GM21360 (cell line): ENCODE measurements around the gene TRPM3.

Source experiments
- ATAC-seq: cut with Tn5 transposase; IDR thresholded peaks from one replicate; pipeline ENCODE4 v1.9.1; 2021; ENCODE audit warnings: mild to moderate bottlenecking, moderate library complexity; ENCODE audit not compliant: unreplicated experiment

Gene TRPM3

GRCh38 chr9:70901746-70902145, 219.7 kb downstream of the TRPM3 start:
- no peak for ATAC-seq

- ATAC-seq: no peak
Measured at GRCh38 chr9:70901013-70901412, 220.4 kb downstream of the TRPM3 start.

- no peak for ATAC-seq
Measured at GRCh38 chr9:70893580-70894122, 227.8 kb downstream of the TRPM3 start.

GRCh38 chr9:70888471-70888870, 232.9 kb downstream of the TRPM3 start:
- no peak for ATAC-seq

GRCh38 chr9:70887826-70888225, 233.6 kb downstream of the TRPM3 start:
- no peak for ATAC-seq

- no peak for ATAC-seq
Measured at GRCh38 chr9:70883963-70884793, 237.2 kb downstream of the TRPM3 start.

- ATAC-seq: no peak
Measured at GRCh38 chr9:70883056-70883455, 238.4 kb downstream of the TRPM3 start.

- no peak for ATAC-seq
Measured at GRCh38 chr9:70881333-70881732, 240.1 kb downstream of the TRPM3 start.

GRCh38 chr9:70880535-70880934, 240.9 kb downstream of the TRPM3 start:
- no peak for ATAC-seq

GRCh38 chr9:70878576-70878975, 242.8 kb downstream of the TRPM3 start:
- ATAC-seq: no peak

GRCh38 chr9:70874451-70874850, 247.0 kb downstream of the TRPM3 start:
- ATAC-seq: no peak

GRCh38 chr9:70873506-70873905, 247.9 kb downstream of the TRPM3 start:
- no peak for ATAC-seq

- no peak for ATAC-seq
Measured at GRCh38 chr9:70868661-70869652, 252.5 kb downstream of the TRPM3 start.

- no peak for ATAC-seq
Measured at GRCh38 chr9:70868041-70868440, 253.4 kb downstream of the TRPM3 start.

- ATAC-seq: no peak
Measured at GRCh38 chr9:70865471-70865870, 255.9 kb downstream of the TRPM3 start.

GRCh38 chr9:70861797-70862196, 259.6 kb downstream of the TRPM3 start:
- ATAC-seq: no peak

- no peak for ATAC-seq
Measured at GRCh38 chr9:70861376-70861775, 260.0 kb downstream of the TRPM3 start.

- ATAC-seq: no peak
Measured at GRCh38 chr9:70859694-70860093, 261.7 kb downstream of the TRPM3 start.

- ATAC-seq: no peak
Measured at GRCh38 chr9:70856411-70856810, 265.0 kb downstream of the TRPM3 start.

GRCh38 chr9:70852711-70853240, 268.6 kb downstream of the TRPM3 start:
- no peak for ATAC-seq

GRCh38 chr9:70840266-70840665, 281.2 kb downstream of the TRPM3 start:
- ATAC-seq: no peak
